Ascending aorta (tissue), 2 donors: ENCODE data around the gene CCT4. TPM values are rescaled to one million over a fixed set of nuclear protein-coding genes. Genes with fewer than 3 reads are reported as not detected.
"Not testable (repeated sequence)": the region's sequence is repeated elsewhere in the genome, so short reads cannot be mapped to it uniquely, and the experiment has no call there.

ENCODE experiments used
- DNase-seq, 2 donors: peaks; one replicate each; pipeline ENCODE4 v3.0.0-alpha.2; 2019; ENCODE audit warnings: low spot score in 2 of 2
- H3K27ac ChIP-seq, 2 donors: fragments of 200-600 bp; sonication (generic); one replicate each; pipeline ENCODE4 v1.5.1; 2016 to 2017; ENCODE audit warnings: mild to moderate bottlenecking in 1 of 2
- H3K27me3 ChIP-seq: fragments of 200-600 bp; sonication (generic); one replicate; pipeline ENCODE4 v1.5.1; 2017
- H3K36me3 ChIP-seq, 2 donors: fragments of 200-600 bp; sonication (generic); one replicate each; pipeline ENCODE4 v1.5.1; 2016
- H3K4me1 ChIP-seq, 2 donors: fragments of 200-600 bp; sonication (generic); one replicate each; pipeline ENCODE4 v1.5.1; 2016 to 2017; ENCODE audit warnings: mild to moderate bottlenecking in 1 of 2
- H3K4me3 ChIP-seq, 2 donors: fragments of 200-600 bp; sonication (generic); one replicate each; pipeline ENCODE4 v1.5.1; 2016 to 2017; ENCODE audit warnings: mild to moderate bottlenecking in 1 of 2
- H3K9me3 ChIP-seq, 2 donors: fragments of 200-600 bp; sonication (generic); one replicate each; pipeline ENCODE4 v1.5.1; 2016
- CTCF ChIP-seq, 3 experiments: fragments of 200-600 bp in 2 of 3; fragments of 450-650 bp in 1 of 3; sonication (generic) in 2 of 3; IDR thresholded peaks; one replicate each; pipeline ENCODE4 v1.5.1; 2016 to 2019; ENCODE audit warnings: antibody characterized with exemption in 3 of 3, mild to moderate bottlenecking in 1 of 3, moderate library complexity in 1 of 3
- intact Hi-C: fragments of 100-400 bp; cut with DNase I; formaldehyde crosslinking; loops from one replicate; pipeline ENCODE4 v1.15.1; 2023
- total RNA-seq: library from RNA; depleted of rRNA; stranded (reverse); fragments of >200 nt; gene quantifications from one replicate; pipeline ENCODE4 v1.1.0, GENCODE V29; 2016

CCT4 gene
- total RNA-seq, 1 donor from 2014 or later = 35.3 TPM

DNA sequence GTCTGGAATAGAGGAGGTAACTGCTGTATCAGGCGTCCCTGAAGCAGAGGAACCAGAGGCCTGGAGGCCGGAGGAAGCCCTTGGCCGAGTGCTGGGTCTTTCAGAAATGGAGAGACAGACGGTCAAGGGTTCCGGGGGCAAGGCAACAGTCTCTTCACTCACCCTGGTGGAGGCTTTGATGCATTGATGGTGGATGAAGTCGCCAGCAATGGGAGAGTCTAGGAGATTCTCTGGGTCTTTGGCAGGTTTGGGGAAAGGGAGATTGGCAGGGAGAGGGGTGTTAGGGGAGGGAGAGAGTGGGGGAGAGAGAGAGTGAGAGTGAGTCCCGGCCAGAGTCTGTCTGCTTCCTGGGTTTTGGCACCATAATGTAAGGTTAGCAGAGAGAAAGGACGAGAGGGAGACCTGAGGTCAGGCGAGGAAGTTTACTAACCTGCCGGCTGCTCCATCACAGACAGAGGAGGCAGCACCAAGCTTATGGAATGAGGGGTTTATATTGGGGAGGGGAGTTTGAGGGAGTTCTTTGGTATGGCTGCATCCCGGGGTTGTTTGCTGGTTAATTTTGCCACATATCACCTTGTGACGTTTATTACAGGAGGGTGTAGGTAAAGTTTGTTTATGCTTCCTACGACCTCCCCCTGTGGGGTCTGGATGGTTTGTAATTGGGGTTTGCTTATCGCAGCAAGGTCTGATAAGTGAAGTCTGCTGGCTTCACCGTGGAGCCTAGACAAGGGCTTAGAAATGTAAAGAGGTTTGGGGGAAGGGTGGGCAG lies 36.6 kb upstream of the CCT4 start:
- Histone ChIP-seq H3K4me1 (peaks cover 0 to 8% of the 10 kb centered on the region in 2 donors), H3K4me3 (no peak overlapping the region), H3K27me3 (no peaks in the 10 kb centered on the region), H3K36me3 (no peaks in the 10 kb centered on the region), H3K9me3 (no peaks in the 10 kb centered on the region), H3K27ac (no peak overlapping the region)
- DNase-seq = no peak
- TF ChIP-seq CTCF (IDR thresholded peaks at IDR 0.05) = no peak
- intact Hi-C loops = no loop called here

GRCh38 chr2:61922714-61923113 lies 34.3 kb upstream of the CCT4 start:
- Histone ChIP-seq H3K9me3 (no peaks in the 10 kb centered on the region), H3K4me1 (peaks cover 0 to 26% of the 10 kb centered on the region in 2 donors), H3K27ac (no peak overlapping the region), H3K36me3 (no peaks in the 10 kb centered on the region), H3K27me3 (no peaks in the 10 kb centered on the region), H3K4me3 (no peak overlapping the region)
- TF ChIP-seq CTCF (IDR thresholded peaks at IDR 0.05) = no peak
- DNase-seq = no peak
- intact Hi-C loops = no loop called here

GRCh38 chr2:61920548-61920947 lies 32.1 kb upstream of the CCT4 start:
- TF ChIP-seq CTCF (IDR thresholded peaks at IDR 0.05) = no peak
- no peak overlapping the region for H3K4me3 ChIP-seq
- peak overlapping the region; percentile 37 to 58 for H3K27ac ChIP-seq
- no peaks in the 10 kb centered on the region for H3K9me3 ChIP-seq
- H3K36me3 ChIP-seq = no peaks in the 10 kb centered on the region
- intact Hi-C loops = no loop called here
- no peaks in the 10 kb centered on the region for H3K27me3 ChIP-seq
- DNase-seq = no peak
- peaks cover 0 to 26% of the 10 kb centered on the region in 2 donors for H3K4me1 ChIP-seq

DNA sequence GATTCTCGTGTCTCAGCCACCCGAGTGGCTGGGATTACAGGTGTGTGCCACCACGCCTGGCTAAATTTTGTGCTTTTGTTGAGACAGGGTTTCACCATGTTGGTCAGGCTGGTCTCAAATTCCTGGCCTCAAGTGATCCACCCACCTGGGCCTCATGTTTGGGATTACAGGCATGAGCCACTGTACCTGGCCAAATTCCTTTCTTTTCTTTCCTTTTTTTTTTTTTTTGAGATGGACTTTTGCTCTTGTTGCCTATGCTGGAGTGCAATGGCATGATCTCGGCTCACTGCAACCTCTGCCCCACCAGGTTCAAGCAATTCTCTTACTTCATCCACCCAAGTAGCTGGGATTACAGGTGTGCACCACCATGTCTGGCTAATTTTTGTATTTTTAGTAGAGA lies 26.3 kb upstream of the CCT4 start:
- not testable (repeated sequence) for H3K4me3 ChIP-seq, DNase-seq, H3K27me3 ChIP-seq, H3K27ac ChIP-seq, H3K9me3 ChIP-seq, H3K36me3 ChIP-seq
- intact Hi-C loops = loop anchor here (5.0 to 10.0 kb wide), 5 partner anchors 58 to 860 kb away; partner anchors contain the start of gene B3GNT2
- peaks cover 0 to 15% of the 10 kb centered on the region in 2 donors for H3K4me1 ChIP-seq

GRCh38 chr2:61911510-61911909 lies 23.1 kb upstream of the CCT4 start:
- no peaks in the 10 kb centered on the region for H3K27me3 ChIP-seq
- intact Hi-C loops = loop anchor here (10.0 kb wide), 1 partner anchor 863 kb away; no protein-coding TSS in a partner anchor
- H3K4me1 ChIP-seq = peaks cover 0 to 3% of the 10 kb centered on the region in 2 donors
- H3K9me3 ChIP-seq = no peaks in the 10 kb centered on the region
- TF ChIP-seq CTCF (IDR thresholded peaks at IDR 0.05) = no peak
- DNase-seq = no peak
- H3K4me3 ChIP-seq = no peak overlapping the region
- no peak overlapping the region for H3K27ac ChIP-seq
- H3K36me3 ChIP-seq = no peaks in the 10 kb centered on the region

- intact Hi-C loops = loop anchor here (10.0 kb wide), 1 partner anchor 864 kb away; no protein-coding TSS in a partner anchor
- no peak for DNase-seq
- Histone ChIP-seq H3K27me3 (no peaks in the 10 kb centered on the region), H3K36me3 (no peaks in the 10 kb centered on the region), H3K27ac (no peak overlapping the region), H3K4me1 (peaks cover 0 to 6% of the 10 kb centered on the region in 2 donors), H3K9me3 (no peaks in the 10 kb centered on the region), H3K4me3 (no peak overlapping the region)
- TF ChIP-seq CTCF (IDR thresholded peaks at IDR 0.05) = peak in 1 of 3 experiments; percentile 25
Observed at GRCh38 chr2:61910603-61911002, 22.1 kb upstream of the CCT4 start.
